Mammary epithelial cell (primary cell): Measurements from ENCODE around the gene LTBP2.

ENCODE experiments used
- EZH2 ChIP-seq: IDR thresholded peaks from 2 replicates; pipeline ENCODE4 v1.6.1; 2012; ENCODE audit warnings: low read length, inconsistent platforms, borderline replicate concordance
- TF ChIP-seq, protein P1 (sequence below), 2 donors: IDR thresholded peaks in 1 of 2; conservative IDR thresholded peaks in 1 of 2; 2 replicates each; pipeline ENCODE4 v1.5.1; 2011 to 2012; ENCODE audit warnings: inconsistent platforms in 2 of 2, low read length in 2 of 2, mild to moderate bottlenecking in 2 of 2, control low read depth in 1 of 2, low read depth in 1 of 2; ENCODE audit not compliant: insufficient read depth in 1 of 2; ENCODE audit errors: extremely low read depth in 1 of 2

DNA sequence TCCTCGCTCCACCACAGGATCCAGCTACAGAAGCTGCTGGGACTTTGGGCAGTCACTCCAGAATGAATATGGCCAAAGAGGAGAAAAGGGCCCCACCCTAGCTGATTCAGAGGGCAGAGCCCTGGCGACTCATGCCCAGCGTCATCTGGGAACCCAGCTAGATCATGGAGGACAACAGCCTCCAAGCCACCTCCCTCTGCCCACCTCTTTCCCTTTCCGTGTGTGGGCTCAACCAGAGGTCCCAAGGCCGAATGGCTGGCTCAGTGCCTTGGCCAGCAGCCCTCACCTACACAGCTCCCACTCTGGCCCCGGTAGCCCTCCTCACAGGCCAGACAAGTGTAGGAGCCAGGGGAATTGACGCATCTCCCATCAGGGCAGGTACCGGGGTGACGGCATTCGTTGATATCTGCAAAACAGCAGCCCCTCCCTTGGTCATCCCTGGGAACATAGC is 101.1 kb downstream of the LTBP2 start:
- no peak for TF ChIP-seq EZH2
- TF ChIP-seq, protein P1, sequence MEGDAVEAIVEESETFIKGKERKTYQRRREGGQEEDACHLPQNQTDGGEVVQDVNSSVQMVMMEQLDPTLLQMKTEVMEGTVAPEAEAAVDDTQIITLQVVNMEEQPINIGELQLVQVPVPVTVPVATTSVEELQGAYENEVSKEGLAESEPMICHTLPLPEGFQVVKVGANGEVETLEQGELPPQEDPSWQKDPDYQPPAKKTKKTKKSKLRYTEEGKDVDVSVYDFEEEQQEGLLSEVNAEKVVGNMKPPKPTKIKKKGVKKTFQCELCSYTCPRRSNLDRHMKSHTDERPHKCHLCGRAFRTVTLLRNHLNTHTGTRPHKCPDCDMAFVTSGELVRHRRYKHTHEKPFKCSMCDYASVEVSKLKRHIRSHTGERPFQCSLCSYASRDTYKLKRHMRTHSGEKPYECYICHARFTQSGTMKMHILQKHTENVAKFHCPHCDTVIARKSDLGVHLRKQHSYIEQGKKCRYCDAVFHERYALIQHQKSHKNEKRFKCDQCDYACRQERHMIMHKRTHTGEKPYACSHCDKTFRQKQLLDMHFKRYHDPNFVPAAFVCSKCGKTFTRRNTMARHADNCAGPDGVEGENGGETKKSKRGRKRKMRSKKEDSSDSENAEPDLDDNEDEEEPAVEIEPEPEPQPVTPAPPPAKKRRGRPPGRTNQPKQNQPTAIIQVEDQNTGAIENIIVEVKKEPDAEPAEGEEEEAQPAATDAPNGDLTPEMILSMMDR (conservative IDR thresholded peaks at IDR 0.05 in 1 of 2, IDR thresholded peaks at IDR 0.05 in 1 of 2; ENCODE audit: extremely low read depth in 1 of 2, insufficient read depth in 1 of 2, low read depth in 1 of 2, low read length in 2 of 2): no peak
